GM12801 (cell line): ENCODE results near the gene TMIGD1.

Experiments used
- TF ChIP-seq, protein P1 (sequence below): IDR thresholded peaks from one replicate; pipeline ENCODE4 v1.5.1; 2011; ENCODE audit warnings: control low read depth; ENCODE audit not compliant: insufficient read length; ENCODE audit errors: extremely low read depth

The TMIGD1 gene

DNA sequence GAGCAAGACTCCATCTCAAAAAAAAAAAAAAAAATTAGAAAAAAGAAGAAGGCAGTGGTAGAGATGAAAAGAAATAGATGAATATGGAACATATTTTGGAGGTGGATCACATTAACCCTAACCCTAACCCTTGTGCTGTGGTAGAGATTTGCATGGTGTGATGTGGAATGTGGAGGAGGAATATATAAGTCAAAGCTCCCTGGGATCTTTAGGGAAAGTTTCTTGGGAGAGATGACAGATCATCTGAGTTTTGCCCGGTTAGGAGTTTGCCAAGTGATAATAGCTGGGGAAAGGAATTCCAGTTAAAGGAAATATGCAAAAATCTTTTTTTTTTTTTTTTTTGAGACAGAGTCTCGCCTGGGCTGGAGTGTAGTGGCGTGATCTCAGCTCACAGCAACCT lies 29.1 kb downstream of the TMIGD1 start:
- TF ChIP-seq, protein P1, sequence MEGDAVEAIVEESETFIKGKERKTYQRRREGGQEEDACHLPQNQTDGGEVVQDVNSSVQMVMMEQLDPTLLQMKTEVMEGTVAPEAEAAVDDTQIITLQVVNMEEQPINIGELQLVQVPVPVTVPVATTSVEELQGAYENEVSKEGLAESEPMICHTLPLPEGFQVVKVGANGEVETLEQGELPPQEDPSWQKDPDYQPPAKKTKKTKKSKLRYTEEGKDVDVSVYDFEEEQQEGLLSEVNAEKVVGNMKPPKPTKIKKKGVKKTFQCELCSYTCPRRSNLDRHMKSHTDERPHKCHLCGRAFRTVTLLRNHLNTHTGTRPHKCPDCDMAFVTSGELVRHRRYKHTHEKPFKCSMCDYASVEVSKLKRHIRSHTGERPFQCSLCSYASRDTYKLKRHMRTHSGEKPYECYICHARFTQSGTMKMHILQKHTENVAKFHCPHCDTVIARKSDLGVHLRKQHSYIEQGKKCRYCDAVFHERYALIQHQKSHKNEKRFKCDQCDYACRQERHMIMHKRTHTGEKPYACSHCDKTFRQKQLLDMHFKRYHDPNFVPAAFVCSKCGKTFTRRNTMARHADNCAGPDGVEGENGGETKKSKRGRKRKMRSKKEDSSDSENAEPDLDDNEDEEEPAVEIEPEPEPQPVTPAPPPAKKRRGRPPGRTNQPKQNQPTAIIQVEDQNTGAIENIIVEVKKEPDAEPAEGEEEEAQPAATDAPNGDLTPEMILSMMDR = no peak

DNA sequence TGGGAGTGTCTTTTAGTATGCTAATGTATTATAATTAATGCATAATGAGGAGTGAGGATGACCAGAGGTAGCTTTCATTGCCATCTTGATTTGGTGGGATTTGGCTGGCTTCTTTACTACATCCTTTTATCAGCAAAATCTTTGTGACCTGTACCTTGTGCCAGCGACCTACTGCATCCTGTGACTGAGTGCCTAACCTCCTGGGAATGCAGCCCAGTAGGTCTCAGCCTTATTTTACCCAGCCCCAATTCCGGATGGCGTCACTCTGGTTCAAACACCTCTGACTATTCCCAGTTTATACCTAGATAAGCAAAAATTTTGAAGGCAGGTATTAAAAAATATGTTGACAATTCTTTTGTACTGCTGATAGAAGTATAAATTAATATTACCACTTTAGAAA lies 31.6 kb downstream of the TMIGD1 start:
- TF ChIP-seq, protein P1 = no peak

DNA sequence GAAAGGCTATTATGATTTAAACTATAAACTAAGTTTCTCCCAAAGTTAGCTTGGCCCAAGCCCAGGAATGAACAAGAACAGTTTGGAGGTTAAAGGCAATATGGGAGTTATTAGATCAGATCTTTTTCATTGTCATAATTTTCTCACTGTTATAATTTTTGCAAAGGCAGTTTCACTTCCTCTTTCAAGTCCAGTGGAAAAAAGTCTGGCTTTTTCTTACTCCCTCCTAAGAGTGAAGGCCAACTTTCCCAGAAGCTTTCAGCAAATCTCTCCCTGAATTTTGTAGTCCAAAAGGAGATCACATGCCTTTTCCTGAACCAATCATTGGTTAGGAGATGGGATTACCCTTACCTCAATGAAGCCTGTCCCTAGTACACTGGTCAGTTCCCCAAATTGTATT lies 33.0 kb downstream of the TMIGD1 start:
- TF ChIP-seq, protein P1 = no peak

DNA sequence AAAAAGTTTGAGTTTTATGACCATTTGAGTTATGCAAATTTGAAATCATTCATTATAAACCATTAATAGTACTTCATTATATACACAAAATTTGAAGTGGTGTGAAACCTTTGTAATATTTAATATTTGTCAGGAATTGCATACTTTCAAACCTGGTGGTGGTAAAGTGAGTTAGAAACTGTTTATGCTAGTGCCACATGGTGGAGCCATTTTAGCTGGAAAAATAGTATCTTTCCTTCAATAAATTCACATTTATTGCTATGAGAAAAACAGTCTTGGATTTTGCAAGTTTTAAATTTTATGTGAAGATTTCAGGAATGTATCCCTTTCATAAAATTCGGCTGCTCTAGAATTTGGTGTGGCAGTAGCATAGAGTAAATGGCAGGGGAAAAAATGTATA lies 34.9 kb downstream of the TMIGD1 start:
- TF ChIP-seq, protein P1 = no peak

DNA sequence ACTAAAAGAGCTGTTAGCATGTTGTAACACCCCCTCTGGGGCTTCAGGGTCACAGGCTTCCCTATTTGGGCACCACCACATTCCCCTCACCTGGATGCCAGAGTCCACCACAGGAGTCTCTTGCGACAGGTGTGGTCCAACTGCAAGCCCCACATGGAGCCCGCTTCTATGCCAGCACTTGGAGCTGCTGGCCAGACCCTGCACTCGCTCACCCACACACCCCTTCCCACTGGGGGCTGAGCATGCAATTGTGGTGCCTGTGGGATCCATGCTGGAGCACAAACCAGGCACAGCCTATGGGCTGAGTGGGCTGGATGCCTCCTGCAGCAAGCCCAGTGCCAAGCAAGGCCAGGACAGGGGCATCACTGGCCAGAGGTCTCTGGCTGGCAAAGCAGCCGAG lies 36.1 kb downstream of the TMIGD1 start:
- TF ChIP-seq, protein P1 = no peak

DNA sequence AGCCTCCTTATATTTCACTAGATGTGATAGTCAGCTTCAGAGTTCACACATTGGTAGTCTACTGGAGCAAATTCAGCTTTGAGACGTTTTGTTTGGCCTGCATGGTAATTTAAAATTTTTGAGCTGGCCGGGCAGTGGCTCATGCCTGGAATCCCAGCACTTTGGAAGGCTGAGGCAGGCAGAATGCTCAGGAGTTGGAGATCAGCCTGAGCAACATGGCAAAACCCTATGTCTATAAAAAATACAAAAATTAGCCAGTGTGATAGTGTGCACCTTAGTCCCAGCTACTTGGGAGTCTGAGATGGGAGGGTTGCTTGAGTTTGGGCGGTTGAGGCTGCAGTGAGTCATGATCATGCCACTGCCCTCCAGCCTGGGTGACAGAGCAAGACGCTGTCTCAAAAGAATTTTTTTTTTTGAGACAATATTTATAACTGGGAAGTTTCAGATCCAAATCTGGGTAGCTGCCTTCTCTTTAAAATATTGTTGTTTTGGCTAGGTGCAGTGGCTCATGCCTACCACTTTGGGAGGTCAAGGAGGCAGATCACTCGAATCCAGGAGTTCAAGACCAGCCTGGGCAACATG lies 37.3 kb downstream of the TMIGD1 start:
- TF ChIP-seq, protein P1 = no peak

DNA sequence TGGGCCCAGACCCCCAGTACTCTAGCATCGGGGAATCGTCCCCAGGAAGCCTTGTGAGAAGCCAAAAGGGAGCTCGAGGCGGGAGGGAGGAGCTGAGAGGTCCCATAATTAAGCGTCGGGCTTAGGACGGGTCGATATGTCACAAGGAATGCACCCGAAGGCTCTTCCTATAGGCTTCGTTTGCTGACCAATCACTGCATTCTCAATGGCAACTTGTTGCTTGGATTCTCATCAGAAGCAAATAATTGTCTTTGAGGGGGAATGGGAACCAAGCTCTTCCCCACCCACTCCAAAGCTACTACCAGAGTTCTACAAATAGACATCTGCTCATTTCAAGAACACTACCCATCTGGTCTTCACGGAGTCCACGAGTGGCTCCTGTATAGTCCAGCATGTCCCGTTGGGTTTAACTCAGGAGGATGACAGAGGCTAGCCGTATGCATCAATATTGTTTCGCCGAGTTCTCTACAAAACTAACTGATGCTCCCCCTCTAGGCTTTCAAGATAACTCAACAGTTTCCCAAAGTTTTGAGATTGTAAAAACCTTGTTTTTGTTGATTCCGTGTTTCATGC lies 41.5 kb downstream of the TMIGD1 start:
- TF ChIP-seq, protein P1 = no peak
